OCI-LY7 (cell line): ENCODE measurements around the gene PALLD. TPM values are rescaled to one million over a fixed set of nuclear protein-coding genes. Genes with fewer than 3 reads are reported as not detected.

Experiments
- BruUV-seq: library from RNA; stranded (reverse); fragments of 400-500 nt; replicated peaks from 2 replicates; lab custom pipeline; 2021; lab: Mats Ljungman, UMichigan
- CTCF ChIA-PET: fragments of 300-600 bp; sonication (Branson Sonifier 250); formaldehyde crosslinking; loops from one replicate; lab custom pipeline; 2022; ENCODE audit warnings: antibody characterized with exemption; ENCODE audit not compliant: unreplicated experiment; lab: Charles Lee
- POLR2A ChIA-PET: fragments of 300-600 bp; sonication (Branson Sonifier 250); formaldehyde crosslinking; loops from one replicate; lab custom pipeline; 2022; ENCODE audit warnings: antibody characterized with exemption; lab: Charles Lee
- DNase-seq: peaks from one replicate; pipeline ENCODE4 v3.0.0-alpha.2; 2015; ENCODE audit warnings: low spot score
- H2AFZ ChIP-seq: fragments of 200-600 bp; sonication (generic), shearing (Covaris generic); 2 replicates; pipeline ENCODE4 v1.6.1; 2014; ENCODE audit warnings: mild to moderate bottlenecking, antibody characterized with exemption, low read length, moderate library complexity
- H3K27ac ChIP-seq: fragments of 200-600 bp; sonication (generic); 2 replicates; pipeline ENCODE4 v1.5.1; 2014; ENCODE audit warnings: mixed run types, low read depth, mild to moderate bottlenecking, moderate library complexity, low read length, inconsistent platforms; ENCODE audit not compliant: poor library complexity, severe bottlenecking
- H3K36me3 ChIP-seq: fragments of 200-600 bp; sonication (generic); 2 replicates; pipeline ENCODE4 v1.6.1; 2014; ENCODE audit warnings: mild to moderate bottlenecking, antibody characterized with exemption, low read length, moderate library complexity, mixed read lengths; ENCODE audit not compliant: insufficient read depth
- H3K4me1 ChIP-seq: fragments of 200-600 bp; sonication (generic); 2 replicates; pipeline ENCODE4 v1.5.1; 2014; ENCODE audit warnings: mild to moderate bottlenecking, low read length; ENCODE audit not compliant: insufficient read depth, poor library complexity, severe bottlenecking
- H3K4me2 ChIP-seq: fragments of 200-600 bp; sonication (generic); 2 replicates; pipeline ENCODE4 v1.6.1; 2014; ENCODE audit warnings: mild to moderate bottlenecking, low read length
- H3K4me3 ChIP-seq: fragments of 200-600 bp; sonication (generic); 2 replicates; pipeline ENCODE4 v1.5.1; 2014; ENCODE audit warnings: mild to moderate bottlenecking, low read depth, low read length; ENCODE audit not compliant: poor library complexity, severe bottlenecking
- H3K79me2 ChIP-seq: fragments of 200-600 bp; sonication (generic); 2 replicates; pipeline ENCODE4 v1.6.1; 2016; ENCODE audit warnings: low read depth, mild to moderate bottlenecking, low read length, moderate library complexity, mixed read lengths; ENCODE audit not compliant: insufficient read depth
- H3K9me2 ChIP-seq: fragments of 200-600 bp; sonication (generic); 2 replicates; pipeline ENCODE4 v1.6.1; 2016; ENCODE audit warnings: mild to moderate bottlenecking, low read length, mixed read lengths; ENCODE audit not compliant: insufficient read depth
- H3K9me3 ChIP-seq: fragments of 200-600 bp; sonication (generic); 2 replicates; pipeline ENCODE4 v1.6.1; 2014; ENCODE audit warnings: mild to moderate bottlenecking, mixed run types, low read length, mixed read lengths
- H4K20me1 ChIP-seq: fragments of 200-600 bp; sonication (generic); 2 replicates; pipeline ENCODE4 v1.6.1; 2014; ENCODE audit warnings: mild to moderate bottlenecking, antibody characterized with exemption, low read length, moderate library complexity, mixed read lengths; ENCODE audit not compliant: insufficient read depth
- CTCF ChIP-seq: fragments of 200-600 bp; sonication (generic); conservative IDR thresholded peaks from 2 replicates; pipeline ENCODE4 v1.5.1; 2014; ENCODE audit warnings: mild to moderate bottlenecking, antibody characterized with exemption, low read length, moderate library complexity, mixed read lengths
- EZH2phosphoT487 ChIP-seq: fragments of 200-600 bp; sonication (generic); IDR thresholded peaks from 2 replicates; pipeline ENCODE4 v1.6.1; 2018; ENCODE audit warnings: low read depth, borderline replicate concordance, mild to moderate bottlenecking, mixed run types, antibody characterized with exemption, low read length, moderate library complexity, mixed read lengths
- intact Hi-C: fragments of 100-400 bp; cut with micrococcal nuclease; formaldehyde crosslinking; loops from one replicate; pipeline ENCODE4 v1.10.0; 2022; ENCODE audit not compliant: unreplicated experiment
- total RNA-seq, 2 experiments: library from RNA; depleted of rRNA in 1 of 2; stranded (reverse); fragments of >200 nt in 1 of 2; shearing (Covaris generic) in 1 of 2; gene quantifications; 2 replicates each; pipeline ENCODE4 v1.2.3, GENCODE V29; 2014 to 2022

The PALLD gene
- total RNA-seq, 2 experiments from 2014 or later: 0.73 to 2.8 TPM

- H3K27ac ChIP-seq: no peak overlapping the region
- H3K9me2 ChIP-seq: no peaks in the 10 kb centered on the region
- no peak overlapping the region for H2AFZ ChIP-seq
- no peak overlapping the region for H3K4me2 ChIP-seq
- intact Hi-C loops: no loop called here
- H3K79me2 ChIP-seq: no peaks in the 10 kb centered on the region
- no peaks in the 10 kb centered on the region for H4K20me1 ChIP-seq
- no peak for TF ChIP-seq CTCF
- no peak for TF ChIP-seq EZH2phosphoT487
- no peak overlapping the region for H3K4me3 ChIP-seq
- ChIA-PET CTCF (no interaction called here), POLR2A (no interaction called here)
- H3K9me3 ChIP-seq: no peaks in the 10 kb centered on the region
- BruUV-seq: no TSS peak
- H3K36me3 ChIP-seq: no peaks in the 10 kb centered on the region
- DNase-seq: no peak
- H3K4me1 ChIP-seq: no peaks in the 10 kb centered on the region
Observed at GRCh38 chr4:168678751-168679366, 182.0 kb downstream of the PALLD start.

GRCh38 chr4:168679397-168679796, 182.5 kb downstream of the PALLD start:
- no peak overlapping the region for H2AFZ ChIP-seq
- POLR2A ChIA-PET: no interaction called here
- TF ChIP-seq CTCF (no peak), EZH2phosphoT487 (no peak)

GRCh38 chr4:168679819-168680218, 183.0 kb downstream of the PALLD start:
- no peak for DNase-seq
- H2AFZ ChIP-seq: no peak overlapping the region
- TF ChIP-seq CTCF: no peak
- TF ChIP-seq EZH2phosphoT487: no peak
- POLR2A ChIA-PET: no interaction called here
- H3K9me2 ChIP-seq: no peaks in the 10 kb centered on the region
- H3K4me2 ChIP-seq: no peak overlapping the region
- H3K27ac ChIP-seq: no peak overlapping the region
- H3K36me3 ChIP-seq: no peaks in the 10 kb centered on the region
- H3K4me3 ChIP-seq: no peak overlapping the region
- no peaks in the 10 kb centered on the region for H4K20me1 ChIP-seq
- H3K4me1 ChIP-seq: no peaks in the 10 kb centered on the region
- CTCF ChIA-PET: no interaction called here
- H3K9me3 ChIP-seq: no peaks in the 10 kb centered on the region
- intact Hi-C loops: no loop called here
- BruUV-seq: no TSS peak
- H3K79me2 ChIP-seq: no peaks in the 10 kb centered on the region

More at GRCh38 chr4:168679397-168679796, 182.5 kb downstream of the PALLD start:
- Histone ChIP-seq H4K20me1 (no peaks in the 10 kb centered on the region), H3K79me2 (no peaks in the 10 kb centered on the region), H3K27ac (no peak overlapping the region), H3K36me3 (no peaks in the 10 kb centered on the region), H3K4me2 (no peak overlapping the region), H3K4me1 (no peaks in the 10 kb centered on the region), H3K4me3 (no peak overlapping the region), H3K9me2 (no peaks in the 10 kb centered on the region), H3K9me3 (no peaks in the 10 kb centered on the region)
- no peak for DNase-seq
- intact Hi-C loops: no loop called here
- BruUV-seq: no TSS peak
- CTCF ChIA-PET: no interaction called here
